HepG2 (cell line): ENCODE data around the gene UNC5C. TPM values are rescaled to one million over a fixed set of nuclear protein-coding genes. Genes with fewer than 3 reads are reported as not detected.

Source experiments
- ATAC-seq: fragments of 200-7000 bp; cut with Tn5 transposase; 3 replicates; pipeline ENCODE4 v1.9.1; 2020; ENCODE audit warnings: mild to moderate bottlenecking, moderate library complexity
- BruUV-seq: library from RNA; stranded (reverse); fragments of 400-500 nt; replicated peaks from 2 replicates; lab custom pipeline; 2021; lab: Mats Ljungman, UMichigan
- CTCF ChIA-PET: fragments of 300-600 bp; formaldehyde crosslinking; extraction: SDS; loops from one replicate; lab custom pipeline; 2021; ENCODE audit warnings: low total read pairs, inconsistent platforms, low intra/inter-chr PET ratio; lab: Yijun Ruan, JAX
- POLR2A ChIA-PET: fragments of 350-600 bp; sonication (Branson Sonifier 250); formaldehyde crosslinking; loops from one replicate; lab custom pipeline; 2020; ENCODE audit warnings: antibody characterized with exemption, inconsistent platforms; lab: Yijun Ruan, JAX
- DNase-seq: peaks from one replicate; pipeline ENCODE4 v3.0.0-alpha.2; 2015; ENCODE audit warnings: low spot score
- FAIRE-seq: peaks from 3 replicates; lab custom pipeline; 2011; peaks lifted over from hg19 to GRCh38; lab: Jason Lieb, UNC
- H2AFZ ChIP-seq: one replicate; pipeline ENCODE4 v1.6.1; 2011; ENCODE audit warnings: low read length, inconsistent platforms
- H3K27ac ChIP-seq: fragments of 300-600 bp; 3 replicates; pipeline ENCODE4 v1.8.0; 2011; ENCODE audit warnings: mixed run types, mild to moderate bottlenecking, mixed read lengths, low read length, inconsistent platforms; ENCODE audit not compliant: insufficient read depth; ENCODE audit errors: extremely low read length
- H3K27me3 ChIP-seq, 2 experiments: fragments of 200-600 bp in 1 of 2; 2 replicates in 1 of 2; 3 replicates in 1 of 2; pipeline versions ENCODE4 v1.6.0 to v1.8.0; 2011; ENCODE audit warnings: low read length in 2 of 2, mild to moderate bottlenecking in 2 of 2, moderate library complexity in 2 of 2, inconsistent platforms in 1 of 2; ENCODE audit not compliant: insufficient read depth in 2 of 2, control insufficient read depth in 1 of 2
- H3K36me3 ChIP-seq, 2 experiments: fragments of 200-600 bp in 1 of 2; replicated peaks in 1 of 2; 2 replicates in 1 of 2; 3 replicates in 1 of 2; pipeline versions ENCODE4 v1.5.1 to v1.8.0; 2011; ENCODE audit warnings: low read length in 2 of 2, inconsistent platforms in 1 of 2; ENCODE audit not compliant: insufficient read depth in 2 of 2, control insufficient read depth in 1 of 2
- H3K4me1 ChIP-seq: 2 replicates; pipeline ENCODE4 v1.5.1; 2012; ENCODE audit warnings: low read length, inconsistent platforms; ENCODE audit not compliant: insufficient read depth
- H3K4me2 ChIP-seq: 2 replicates; pipeline ENCODE4 v1.6.0; 2011; ENCODE audit warnings: low read depth, low read length, inconsistent platforms
- H3K4me3 ChIP-seq, 3 experiments: fragments of 200-600 bp in 1 of 3; sonication (generic), shearing (Covaris generic) in 1 of 3; replicated peaks in 1 of 3; 2 replicates each; pipeline ENCODE4 v1.5.1; 2011 to 2016; ENCODE audit warnings: low read length in 3 of 3, inconsistent platforms in 2 of 3, low read depth in 2 of 3, mild to moderate bottlenecking in 2 of 3, control low read depth in 1 of 3, mixed read lengths in 1 of 3; ENCODE audit not compliant: insufficient read depth in 1 of 3
- H3K79me2 ChIP-seq: one replicate; pipeline ENCODE4 v1.6.1; 2011; ENCODE audit warnings: low read length, inconsistent platforms; ENCODE audit not compliant: insufficient read depth
- H3K9ac ChIP-seq: 2 replicates; pipeline ENCODE4 v1.6.0; 2011; ENCODE audit warnings: mild to moderate bottlenecking, low read depth, low read length, inconsistent platforms; ENCODE audit not compliant: insufficient read depth
- H3K9me3 ChIP-seq: 2 replicates; pipeline ENCODE4 v1.5.1; 2012; ENCODE audit warnings: mild to moderate bottlenecking, low read length
- H4K20me1 ChIP-seq: 2 replicates; pipeline ENCODE4 v1.6.0; 2011; ENCODE audit warnings: inconsistent platforms, mild to moderate bottlenecking, low read length, moderate library complexity; ENCODE audit not compliant: insufficient read depth
- ARNT ChIP-seq: fragments of 450-650 bp; IDR thresholded peaks from 2 replicates; pipeline ENCODE4 v1.6.1; 2017
- ARNTL ChIP-seq: sonication (generic); formaldehyde crosslinking; IDR thresholded peaks from 2 replicates; pipeline ENCODE4 v1.4.0; 2020; ENCODE audit warnings: mild to moderate bottlenecking, missing genetic modification reagents
- EP300 ChIP-seq, 3 experiments: sonication (generic) in 1 of 3; formaldehyde crosslinking in 1 of 3; IDR thresholded peaks; 2 replicates each; pipeline versions ENCODE4 v1.5.1 to v1.6.1; 2011 to 2020; ENCODE audit warnings: low read depth in 2 of 3, low read length in 2 of 3, borderline replicate concordance in 1 of 3, improper control_type of control experiment in 1 of 3, mild to moderate bottlenecking in 1 of 3, missing genetic modification reagents in 1 of 3, moderate library complexity in 1 of 3
- GABPB1 ChIP-seq: IDR thresholded peaks from 2 replicates; pipeline ENCODE4 v1.6.1; 2016; ENCODE audit warnings: mild to moderate bottlenecking, missing genetic modification reagents, moderate library complexity, missing compliant biosample characterization
- PHF21A ChIP-seq: sonication (generic); formaldehyde crosslinking; IDR thresholded peaks from 2 replicates; pipeline ENCODE4 v1.5.0; 2020; ENCODE audit warnings: mild to moderate bottlenecking, missing genetic modification reagents
- PPARG ChIP-seq: conservative IDR thresholded peaks from 2 replicates; pipeline ENCODE4 v1.6.1; 2016; ENCODE audit warnings: missing biosample characterization, missing genetic modification reagents
- RAD51 ChIP-seq: fragments of 450-650 bp; IDR thresholded peaks from 2 replicates; pipeline ENCODE4 v1.6.1; 2016; ENCODE audit warnings: borderline replicate concordance
- ZNF33B ChIP-seq: sonication (generic); formaldehyde crosslinking; IDR thresholded peaks from 2 replicates; pipeline ENCODE4 v1.5.1; 2020; ENCODE audit warnings: mild to moderate bottlenecking, missing genetic modification reagents
- ZNF354B ChIP-seq: sonication (generic); formaldehyde crosslinking; IDR thresholded peaks from 2 replicates; pipeline ENCODE4 v1.8.0; 2022; ENCODE audit warnings: mild to moderate bottlenecking, missing genetic modification reagents
- ZNF501 ChIP-seq: sonication (generic); formaldehyde crosslinking; IDR thresholded peaks from 2 replicates; pipeline ENCODE4 v1.5.1; 2020; ENCODE audit warnings: mild to moderate bottlenecking, moderate library complexity, missing genetic modification reagents
- ZNF644 ChIP-seq: IDR thresholded peaks from 2 replicates; pipeline ENCODE4 v1.6.1; 2016; ENCODE audit warnings: low read depth
- WGBS: methylation state at CpG from one replicate; pipeline ENCODE4 v1.1.6; 2017; ENCODE audit warnings: low lambda C conversion rate; 5-methylcytosine and 5-hydroxymethylcytosine counted together
- in situ Hi-C: cut with HindIII; loops from 2 replicates; pipeline ENCODE4 v1.10.0; 2017; ENCODE audit warnings: low pct_unique_long_range_greater_than_20kb; ENCODE audit not compliant: extremely low pct_ligation_motif_present
- intact Hi-C: fragments of 100-400 bp; cut with micrococcal nuclease; formaldehyde crosslinking; loops from one replicate; pipeline ENCODE4 v1.10.0; 2022; ENCODE audit not compliant: unreplicated experiment
- polyA plus RNA-seq, 8 experiments: library from polyadenylated mRNA; depleted of rRNA in 3 of 8; stranded (reverse) in 7 of 8; unstranded in 1 of 8; fragments of >200 nt; fragmentation: Illumina TruSeq in 4 of 8; extraction: Trizol in 4 of 8; gene quantifications; 2 replicates each; pipeline versions ENCODE4 v1.2.1 to v1.2.3, GENCODE V29; 2011 to 2016; ENCODE audit warnings: low read depth in 4 of 8, missing spikeins in 1 of 8, mixed read lengths in 1 of 8; ENCODE audit not compliant: insufficient read depth in 1 of 8
- total RNA-seq, 5 experiments: library from RNA; depleted of rRNA; stranded (reverse); fragments of >200 nt; fragmentation: Illumina TruSeq; extraction: Trizol; gene quantifications; 2 replicates each; pipeline ENCODE4 v1.2.3, GENCODE V29; 2016; ENCODE audit warnings: low read depth in 1 of 5
- TF ChIP-seq, protein P1 (sequence below): sonication (generic); formaldehyde crosslinking; IDR thresholded peaks from 2 replicates; pipeline ENCODE4 v1.4.0; 2020; ENCODE audit warnings: missing genetic modification reagents
- TF ChIP-seq, protein P2 (sequence below): IDR thresholded peaks from 2 replicates; pipeline ENCODE4 v1.6.1; 2012; ENCODE audit warnings: low read length, improper control_type of control experiment
- TF ChIP-seq, protein P3 (sequence below): IDR thresholded peaks from 2 replicates; pipeline ENCODE4 v1.6.1; 2012; ENCODE audit warnings: inconsistent platforms
- TF ChIP-seq, protein P4 (sequence below): IDR thresholded peaks from 2 replicates; pipeline ENCODE4 v1.6.1; 2016; ENCODE audit warnings: missing compliant biosample characterization, missing genetic modification reagents, borderline replicate concordance

UNC5C gene
- total and polyA plus RNA-seq, 2 of the 13 experiments (the other 11 are each of a cell fraction or from before 2014, with no cell fraction given) = not detected

DNA sequence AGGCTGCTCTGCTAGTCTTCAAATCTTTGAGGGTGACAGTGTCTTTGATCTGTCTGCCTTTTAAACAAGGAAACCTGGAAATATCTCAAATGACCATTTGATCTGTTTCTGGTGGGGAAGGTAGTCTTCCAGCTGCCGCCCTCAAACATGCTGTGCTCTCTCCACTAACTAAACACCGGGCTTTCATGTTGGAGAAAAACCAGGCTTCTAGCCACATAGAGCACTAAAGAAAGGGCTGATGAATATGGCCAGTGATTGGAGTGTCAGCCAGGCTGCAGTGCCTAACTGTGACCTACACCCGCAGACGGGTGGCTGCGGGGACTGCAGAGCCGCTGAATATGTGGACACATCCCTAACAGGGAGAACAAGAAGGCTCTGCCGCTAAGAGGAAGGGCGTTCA lies 85.9 kb downstream of the UNC5C start:
- Histone ChIP-seq H3K79me2 (no peaks in the 10 kb centered on the region), H3K36me3 (no peaks in the 10 kb centered on the region), H3K4me2 (no peak overlapping the region), H3K4me3 (no peak overlapping the region), H3K27me3 (no peaks in the 10 kb centered on the region; a peak in 1 of 5 replicates), H3K4me1 (no peaks in the 10 kb centered on the region), H4K20me1 (no peaks in the 10 kb centered on the region), H3K9ac (no peak overlapping the region), H3K9me3 (no peaks in the 10 kb centered on the region), H2AFZ (no peak overlapping the region), H3K27ac (no peak overlapping the region)
- FAIRE-seq = no peak
- intact Hi-C loops (no loop called here), in situ Hi-C loops (no loop called here)
- ChIA-PET CTCF (no interaction called here), POLR2A (no interaction called here)
- no peak for DNase-seq
- WGBS = 9% methylated on average over 8 of the region's 8 CpGs
- no peak for ATAC-seq
- no TSS peak for BruUV-seq
- TF ChIP-seq PHF21A (CRISPR knock-in tag) (no peak), GABPB1 (CRISPR knock-in tag) (no peak), ZNF33B (CRISPR knock-in tag) (no peak), RAD51 (no peak), ZNF644 (no peak), PPARG (no peak), EP300 (IDR thresholded peaks at IDR 0.05; ENCODE audit: low read depth in 2 of 2, low read length in 2 of 2) (no peak), EP300 (CRISPR knock-in tag; IDR thresholded peaks at IDR 0.05; ENCODE audit: borderline replicate concordance) (no peak), ARNT (no peak), ZNF354B (CRISPR knock-in tag) (no peak), ZNF501 (CRISPR knock-in tag) (no peak), ARNTL (CRISPR knock-in tag) (no peak)
- TF ChIP-seq, protein P1, sequence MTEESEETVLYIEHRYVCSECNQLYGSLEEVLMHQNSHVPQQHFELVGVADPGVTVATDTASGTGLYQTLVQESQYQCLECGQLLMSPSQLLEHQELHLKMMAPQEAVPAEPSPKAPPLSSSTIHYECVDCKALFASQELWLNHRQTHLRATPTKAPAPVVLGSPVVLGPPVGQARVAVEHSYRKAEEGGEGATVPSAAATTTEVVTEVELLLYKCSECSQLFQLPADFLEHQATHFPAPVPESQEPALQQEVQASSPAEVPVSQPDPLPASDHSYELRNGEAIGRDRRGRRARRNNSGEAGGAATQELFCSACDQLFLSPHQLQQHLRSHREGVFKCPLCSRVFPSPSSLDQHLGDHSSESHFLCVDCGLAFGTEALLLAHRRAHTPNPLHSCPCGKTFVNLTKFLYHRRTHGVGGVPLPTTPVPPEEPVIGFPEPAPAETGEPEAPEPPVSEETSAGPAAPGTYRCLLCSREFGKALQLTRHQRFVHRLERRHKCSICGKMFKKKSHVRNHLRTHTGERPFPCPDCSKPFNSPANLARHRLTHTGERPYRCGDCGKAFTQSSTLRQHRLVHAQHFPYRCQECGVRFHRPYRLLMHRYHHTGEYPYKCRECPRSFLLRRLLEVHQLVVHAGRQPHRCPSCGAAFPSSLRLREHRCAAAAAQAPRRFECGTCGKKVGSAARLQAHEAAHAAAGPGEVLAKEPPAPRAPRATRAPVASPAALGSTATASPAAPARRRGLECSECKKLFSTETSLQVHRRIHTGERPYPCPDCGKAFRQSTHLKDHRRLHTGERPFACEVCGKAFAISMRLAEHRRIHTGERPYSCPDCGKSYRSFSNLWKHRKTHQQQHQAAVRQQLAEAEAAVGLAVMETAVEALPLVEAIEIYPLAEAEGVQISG = no peak
- TF ChIP-seq, protein P2, sequence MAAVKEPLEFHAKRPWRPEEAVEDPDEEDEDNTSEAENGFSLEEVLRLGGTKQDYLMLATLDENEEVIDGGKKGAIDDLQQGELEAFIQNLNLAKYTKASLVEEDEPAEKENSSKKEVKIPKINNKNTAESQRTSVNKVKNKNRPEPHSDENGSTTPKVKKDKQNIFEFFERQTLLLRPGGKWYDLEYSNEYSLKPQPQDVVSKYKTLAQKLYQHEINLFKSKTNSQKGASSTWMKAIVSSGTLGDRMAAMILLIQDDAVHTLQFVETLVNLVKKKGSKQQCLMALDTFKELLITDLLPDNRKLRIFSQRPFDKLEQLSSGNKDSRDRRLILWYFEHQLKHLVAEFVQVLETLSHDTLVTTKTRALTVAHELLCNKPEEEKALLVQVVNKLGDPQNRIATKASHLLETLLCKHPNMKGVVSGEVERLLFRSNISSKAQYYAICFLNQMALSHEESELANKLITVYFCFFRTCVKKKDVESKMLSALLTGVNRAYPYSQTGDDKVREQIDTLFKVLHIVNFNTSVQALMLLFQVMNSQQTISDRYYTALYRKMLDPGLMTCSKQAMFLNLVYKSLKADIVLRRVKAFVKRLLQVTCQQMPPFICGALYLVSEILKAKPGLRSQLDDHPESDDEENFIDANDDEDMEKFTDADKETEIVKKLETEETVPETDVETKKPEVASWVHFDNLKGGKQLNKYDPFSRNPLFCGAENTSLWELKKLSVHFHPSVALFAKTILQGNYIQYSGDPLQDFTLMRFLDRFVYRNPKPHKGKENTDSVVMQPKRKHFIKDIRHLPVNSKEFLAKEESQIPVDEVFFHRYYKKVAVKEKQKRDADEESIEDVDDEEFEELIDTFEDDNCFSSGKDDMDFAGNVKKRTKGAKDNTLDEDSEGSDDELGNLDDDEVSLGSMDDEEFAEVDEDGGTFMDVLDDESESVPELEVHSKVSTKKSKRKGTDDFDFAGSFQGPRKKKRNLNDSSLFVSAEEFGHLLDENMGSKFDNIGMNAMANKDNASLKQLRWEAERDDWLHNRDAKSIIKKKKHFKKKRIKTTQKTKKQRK = no peak
- TF ChIP-seq, protein P3, sequence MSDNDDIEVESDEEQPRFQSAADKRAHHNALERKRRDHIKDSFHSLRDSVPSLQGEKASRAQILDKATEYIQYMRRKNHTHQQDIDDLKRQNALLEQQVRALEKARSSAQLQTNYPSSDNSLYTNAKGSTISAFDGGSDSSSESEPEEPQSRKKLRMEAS = no peak
- TF ChIP-seq, protein P4, sequence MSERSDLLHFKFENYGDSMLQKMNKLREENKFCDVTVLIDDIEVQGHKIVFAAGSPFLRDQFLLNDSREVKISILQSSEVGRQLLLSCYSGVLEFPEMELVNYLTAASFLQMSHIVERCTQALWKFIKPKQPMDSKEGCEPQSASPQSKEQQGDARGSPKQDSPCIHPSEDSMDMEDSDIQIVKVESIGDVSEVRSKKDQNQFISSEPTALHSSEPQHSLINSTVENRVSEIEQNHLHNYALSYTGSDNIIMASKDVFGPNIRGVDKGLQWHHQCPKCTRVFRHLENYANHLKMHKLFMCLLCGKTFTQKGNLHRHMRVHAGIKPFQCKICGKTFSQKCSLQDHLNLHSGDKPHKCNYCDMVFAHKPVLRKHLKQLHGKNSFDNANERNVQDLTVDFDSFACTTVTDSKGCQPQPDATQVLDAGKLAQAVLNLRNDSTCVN (CRISPR knock-in tag) = no peak
